ENCODE measurements around the gene PASK. TPM values are rescaled to one million over a fixed set of nuclear protein-coding genes. Genes with fewer than 3 reads are reported as not detected.

Gene PASK
- polyA plus RNA-seq, 5 donors, result 18.3 to 25.0 (median 21.2) TPM

- no peak for DNase-seq
Measured at GRCh38 chr2:241182126-241182525, 32.9 kb upstream of the PASK start.

DNA sequence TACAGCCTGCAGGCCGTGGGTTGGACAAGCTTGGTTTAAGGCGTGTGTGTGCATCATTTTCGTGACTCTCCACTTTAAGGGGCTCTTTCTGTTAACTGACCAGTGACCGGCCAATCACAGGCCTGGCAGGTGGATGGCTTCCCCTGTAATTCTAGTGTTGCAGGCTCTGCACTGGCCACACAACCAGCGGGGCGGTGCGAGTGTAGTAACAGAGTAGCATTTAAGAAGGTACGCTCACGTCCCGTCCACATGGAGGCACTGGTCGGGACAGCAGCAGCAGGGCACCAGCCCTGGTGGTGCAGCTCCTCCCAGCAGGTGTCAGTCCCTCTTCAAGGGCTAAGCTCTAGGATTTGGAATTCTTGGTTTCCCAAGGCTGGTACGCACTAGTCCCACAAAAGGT is 31.2 kb upstream of the PASK start:
- no peak for DNase-seq

- DNase-seq, result peak; percentile 11 to 60
Measured at GRCh38 chr2:241179899-241180298, 30.6 kb upstream of the PASK start.

- DNase-seq, result peak; percentile 32 to 39
Measured at GRCh38 chr2:241178961-241179360, 29.7 kb upstream of the PASK start.

DNA sequence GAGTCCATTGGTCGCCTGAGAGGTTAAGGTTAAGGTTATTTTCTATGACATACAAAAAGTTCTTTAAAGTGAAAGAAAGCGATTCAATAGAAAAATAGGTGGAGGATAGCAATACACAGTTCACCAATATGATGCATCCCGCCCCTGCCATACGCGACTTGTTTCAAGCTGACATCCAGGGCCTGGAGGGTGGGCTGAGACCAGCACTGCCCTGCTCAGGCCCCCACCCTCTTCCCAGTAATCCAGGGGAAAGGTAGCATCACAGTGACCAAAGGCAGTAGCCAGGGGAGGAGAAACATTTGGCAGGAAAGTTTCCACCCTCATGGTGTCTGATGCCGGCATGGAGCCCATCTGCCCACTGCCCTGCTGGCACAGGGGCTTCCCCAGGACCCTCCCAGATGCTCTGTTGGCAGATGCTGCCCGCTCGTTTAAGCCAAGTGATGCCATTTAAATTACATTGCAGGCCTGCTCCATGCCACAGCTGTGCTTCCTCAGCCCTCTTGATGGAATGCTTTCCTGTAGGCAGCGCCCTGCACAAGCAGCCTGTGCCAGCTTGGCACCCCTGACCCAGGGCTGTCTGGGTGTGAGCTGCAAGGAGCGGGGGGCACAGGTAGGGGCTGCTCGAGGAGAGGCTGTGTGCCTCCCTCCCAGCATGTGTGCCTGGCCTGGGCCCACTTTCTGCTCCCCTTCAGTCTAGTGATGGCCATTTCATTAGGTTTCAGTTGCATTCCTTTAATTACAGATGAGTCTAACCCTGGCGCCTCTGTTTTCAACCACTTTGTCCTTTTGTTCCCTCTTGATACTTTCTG is 28.5 kb upstream of the PASK start:
- no peak for DNase-seq

GRCh38 chr2:241173557-241173956 is 24.3 kb upstream of the PASK start:
- DNase-seq, result no peak

DNA sequence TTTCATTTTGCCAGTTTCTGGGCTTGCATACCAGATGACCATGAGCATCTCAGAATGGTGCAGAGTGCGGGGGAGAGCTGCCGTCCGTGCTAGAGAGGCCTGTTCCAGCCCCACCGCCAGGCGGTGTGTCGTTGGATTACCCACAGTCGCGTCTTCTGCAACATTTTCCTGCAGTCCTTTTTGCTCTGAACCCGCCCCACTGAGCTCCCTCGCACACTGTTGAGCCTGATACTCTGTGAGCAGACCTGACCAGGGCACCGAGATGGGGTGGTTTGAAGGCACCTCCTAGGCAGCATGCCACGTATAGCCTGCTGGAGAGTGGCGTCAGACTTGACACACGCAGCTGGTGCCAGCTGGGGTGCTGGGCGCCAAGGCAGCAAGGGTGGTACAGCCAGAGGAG is 19.1 kb upstream of the PASK start:
- DNase-seq, result no peak

- DNase-seq, result no peak
Measured at GRCh38 chr2:241163601-241164118, 14.4 kb upstream of the PASK start.

DNA sequence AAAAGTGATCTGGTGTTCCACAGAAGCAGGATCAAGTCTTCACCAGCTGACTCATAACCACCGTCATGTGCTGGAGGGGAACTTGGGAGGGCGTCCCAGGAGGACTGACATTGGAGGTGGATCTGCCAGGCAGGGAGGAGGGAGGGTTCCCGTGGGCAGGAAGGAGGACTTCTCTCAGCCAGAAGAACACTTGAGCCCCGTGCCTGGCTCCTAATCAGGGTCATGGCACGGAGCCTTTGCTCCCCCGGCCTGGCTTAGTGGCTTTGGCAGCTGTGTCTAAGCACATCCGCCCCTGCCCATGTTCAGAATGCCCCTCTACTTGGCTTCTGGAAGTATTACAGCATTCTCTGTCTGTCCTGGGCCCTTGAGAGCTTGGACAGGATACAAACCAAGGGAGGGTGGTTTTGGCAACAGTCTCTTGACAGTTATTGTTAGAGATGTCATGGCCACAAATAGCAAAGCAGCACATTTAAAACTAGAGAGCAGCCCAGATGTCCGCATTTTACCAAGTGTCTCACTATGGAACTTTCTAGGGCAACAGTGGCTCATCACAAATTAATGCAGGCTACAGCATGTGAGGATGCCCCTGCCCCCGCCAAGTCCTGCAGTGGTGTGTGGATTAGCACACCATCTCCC is 12.5 kb upstream of the PASK start:
- peak in 1 of 2 donors; percentile 47 for DNase-seq

DNA sequence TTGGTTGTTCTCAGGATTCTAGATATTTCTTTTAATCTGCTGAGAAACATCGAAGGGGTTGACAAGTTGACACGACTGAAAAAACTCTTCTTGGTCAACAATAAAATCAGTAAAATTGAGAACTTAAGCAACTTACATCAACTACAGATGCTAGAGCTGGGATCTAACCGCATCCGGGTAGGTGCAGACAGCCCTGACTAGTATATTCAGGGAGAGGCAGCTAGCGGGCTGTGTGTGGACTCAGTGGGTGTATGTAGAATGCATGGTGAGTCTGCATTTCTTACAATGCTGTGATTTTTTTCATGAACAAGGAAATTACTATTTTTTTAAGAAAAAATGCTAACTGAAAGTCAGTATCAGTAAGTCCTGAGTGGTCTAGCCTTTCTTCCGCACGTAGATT is 11.0 kb upstream of the PASK start:
- DNase-seq, result no peak

- no peak for DNase-seq
Measured at GRCh38 chr2:241159116-241159515, 9.8 kb upstream of the PASK start.

GRCh38 chr2:241158546-241158900 is 9.3 kb upstream of the PASK start:
- no peak for DNase-seq

GRCh38 chr2:241157841-241158545 is 8.7 kb upstream of the PASK start:
- no peak for DNase-seq

DNA sequence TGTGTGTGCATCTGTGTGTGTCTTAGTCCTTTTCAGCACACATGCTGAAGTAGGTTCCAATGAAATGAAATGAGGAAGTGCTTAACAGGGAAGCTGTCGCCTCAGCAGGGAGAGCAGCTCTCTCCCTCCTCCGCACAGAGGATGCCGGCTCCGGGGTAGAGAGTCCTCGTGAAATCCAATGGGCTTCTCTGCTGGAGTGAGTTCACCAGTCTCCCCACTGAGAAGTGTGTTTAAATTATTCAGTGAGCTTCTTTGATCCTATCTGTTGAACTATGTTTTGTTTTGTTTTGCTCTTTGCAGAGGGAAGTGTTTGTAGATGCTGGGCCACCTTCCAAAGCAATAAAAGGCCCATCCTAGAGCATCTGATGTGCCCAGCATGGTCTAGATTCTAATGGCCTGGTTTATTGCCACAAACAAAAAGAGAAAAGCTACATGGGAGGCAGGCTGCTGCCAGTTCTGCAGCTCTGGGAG is 7.7 kb upstream of the PASK start:
- DNase-seq, result no peak

DNA sequence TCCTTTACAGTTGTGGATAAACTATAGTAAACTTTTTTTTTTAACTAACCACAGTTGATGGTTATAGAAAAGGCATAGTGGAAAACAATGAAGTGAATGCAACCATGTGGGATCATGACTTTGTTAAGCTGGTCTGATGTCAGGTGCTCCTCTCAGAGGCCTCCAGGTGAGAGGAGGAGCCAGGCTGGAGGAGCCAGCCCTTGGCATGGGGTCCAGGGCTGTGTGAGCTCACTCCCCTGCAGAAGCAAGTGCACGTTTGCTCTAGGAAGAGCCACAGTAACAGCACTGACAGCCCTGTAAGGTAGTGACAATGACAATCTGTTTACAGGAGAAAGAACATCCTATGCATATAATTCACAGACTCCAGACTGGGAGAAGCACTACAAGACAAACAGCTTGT is 6.7 kb upstream of the PASK start:
- no peak for DNase-seq

- no peak for DNase-seq
Measured at GRCh38 chr2:241154915-241155314, 5.6 kb upstream of the PASK start.

DNA sequence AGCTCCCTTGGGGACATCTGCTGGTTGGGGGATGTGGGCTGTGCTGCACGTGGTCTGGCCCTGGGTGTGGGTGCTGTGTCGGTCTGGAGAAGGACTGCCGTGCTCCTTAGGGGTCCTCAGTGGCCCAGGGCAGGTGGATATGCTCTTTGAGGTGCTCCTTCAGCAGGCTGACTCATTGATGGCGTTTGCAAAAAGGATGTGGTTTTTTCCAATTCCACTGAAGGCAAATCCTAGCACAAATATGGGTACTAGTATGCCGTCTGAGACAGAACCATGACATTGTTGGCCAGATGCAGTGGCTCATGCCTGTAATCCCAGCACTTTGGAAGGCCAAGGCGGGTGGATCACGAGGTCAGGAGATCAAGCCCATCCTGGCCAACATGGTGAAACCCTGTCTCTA is 4.3 kb upstream of the PASK start:
- no peak for DNase-seq

GRCh38 chr2:241151934-241152660 is 2.8 kb upstream of the PASK start:
- DNase-seq, result no peak

DNA sequence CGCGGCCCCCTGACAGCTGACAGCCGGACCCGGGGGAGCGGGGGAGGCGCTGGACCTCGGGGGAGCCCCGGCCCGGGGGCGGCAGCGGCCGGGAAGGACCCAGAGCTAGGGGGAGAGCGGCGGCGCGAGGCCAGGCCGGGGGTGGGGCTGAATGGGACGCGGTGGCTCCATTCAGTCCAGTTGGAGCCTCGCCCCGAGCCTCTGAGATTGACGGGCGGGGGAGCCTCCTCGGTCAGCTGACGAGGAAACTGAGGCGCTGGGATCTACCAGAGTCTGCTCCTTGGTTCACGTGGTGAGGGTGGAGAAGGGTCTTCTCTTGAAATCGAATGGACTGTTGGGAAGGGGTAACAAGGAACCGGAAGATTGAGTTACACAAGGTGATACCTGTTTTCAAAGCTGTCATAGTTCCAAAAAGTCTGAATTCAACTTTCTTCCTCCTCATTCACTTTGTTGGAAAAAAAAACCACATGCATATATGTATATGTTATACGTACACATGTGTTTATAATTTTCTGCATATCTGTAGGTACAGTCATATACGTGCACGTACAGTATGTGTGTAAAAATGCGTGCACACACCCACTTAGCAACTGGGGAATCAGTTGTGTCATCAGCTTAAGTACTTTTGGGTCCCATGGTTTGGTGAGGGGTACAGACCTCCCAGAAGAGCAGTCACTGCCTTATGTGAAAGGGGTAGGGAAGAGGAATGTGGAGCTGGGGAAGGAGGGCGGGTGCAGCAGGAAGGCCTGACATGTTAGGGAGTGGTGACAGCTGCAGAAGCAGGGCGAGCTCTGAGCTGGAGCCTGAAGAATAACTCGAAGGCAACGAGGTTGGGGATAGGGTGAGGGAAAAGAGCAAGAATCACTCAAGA is 1.6 kb upstream of the PASK start:
- peak in 1 of 2 donors; percentile 21 for DNase-seq

- peak; percentile 93 to 94 for DNase-seq
Measured at GRCh38 chr2:241149925-241150659, 820 bp upstream of the PASK start, which contains the start of gene PPP1R7. PPP1R7 (plus strand) TSS chr2:241150467; CDS start chr2:241150496, 29 bp downstream.

Measured in right lung (tissue), 5 donors.